NCI-H146 (cell line): ENCODE data around the gene DISC1.
"Not testable (repeated sequence)": the region's sequence is repeated elsewhere in the genome, so short reads cannot be mapped to it uniquely, and the experiment has no call there.

Experiments
- DNase-seq: peaks from one replicate; lab custom pipeline; 2025; lab: John Stamatoyannopoulos, UW

Gene DISC1

GRCh38 chr1:231701306-231701705 is 74.7 kb downstream of the DISC1 start:
- DNase-seq = no peak

DNA sequence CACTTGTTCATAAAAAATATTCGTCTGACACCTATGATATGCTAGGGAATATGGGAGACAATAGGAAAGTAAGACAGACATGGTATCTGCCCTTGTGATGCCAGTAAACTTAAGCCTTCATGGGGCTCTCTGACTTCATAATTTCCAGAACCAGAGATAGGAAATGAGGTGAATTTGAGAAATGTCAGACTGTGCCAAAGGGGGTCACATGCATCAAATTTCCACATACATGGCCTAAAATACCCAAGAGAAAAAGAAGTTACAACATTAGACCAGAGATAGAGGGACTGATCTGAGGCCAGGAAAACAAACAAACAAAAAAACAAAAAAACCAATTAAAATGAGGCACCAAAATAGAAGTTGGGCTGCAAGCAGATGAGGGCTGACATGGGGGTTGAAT is 75.7 kb downstream of the DISC1 start:
- DNase-seq = no peak

GRCh38 chr1:231702804-231703203 is 76.2 kb downstream of the DISC1 start:
- no peak for DNase-seq

DNA sequence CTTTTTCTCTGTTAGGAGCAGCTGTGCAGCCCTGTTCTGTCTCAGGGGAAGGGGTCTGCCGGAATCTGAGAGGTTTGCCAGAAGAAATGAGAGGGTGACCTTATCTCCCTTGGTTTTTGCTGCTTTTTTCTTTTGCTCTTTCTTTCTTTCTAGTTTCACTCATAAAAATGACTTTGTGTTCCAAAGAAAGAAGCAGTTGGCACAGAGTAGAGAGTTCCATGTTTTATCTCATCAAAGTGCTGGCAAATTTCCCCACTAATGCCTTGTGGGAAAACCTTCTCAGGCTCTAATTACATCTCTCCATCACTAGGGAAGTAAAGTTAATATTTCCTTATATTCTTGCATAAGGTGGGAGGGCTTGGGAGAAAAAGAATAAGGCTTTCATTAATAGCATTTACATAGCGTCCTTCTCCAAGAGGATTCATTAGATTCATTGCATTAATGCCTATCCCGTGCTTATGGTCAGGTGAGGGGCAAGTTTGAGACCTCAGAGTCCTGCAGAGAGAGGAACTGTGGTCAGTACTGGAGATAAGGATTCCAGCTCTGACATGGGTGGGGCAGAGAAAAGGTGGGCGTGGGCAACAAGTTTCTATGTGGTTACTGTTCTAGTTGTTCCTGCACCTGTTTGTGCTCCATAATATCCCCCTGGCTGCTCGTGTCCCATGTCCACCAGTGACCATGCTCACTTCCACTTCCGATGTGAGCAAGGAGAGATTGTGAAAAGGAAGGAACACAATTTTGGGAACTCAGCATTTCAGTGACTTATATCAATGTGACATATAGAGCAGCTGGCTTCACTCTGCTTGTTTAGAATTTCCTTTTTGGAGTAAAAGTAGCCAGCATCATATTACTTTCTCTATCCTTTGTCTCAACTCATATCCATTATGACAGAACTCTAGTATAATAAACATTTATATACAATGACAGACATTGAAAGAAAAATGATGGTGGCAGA is 79.5 kb downstream of the DISC1 start:
- DNase-seq = no peak

- DNase-seq = no peak
Observed at GRCh38 chr1:231706934-231707333, 80.3 kb downstream of the DISC1 start.

DNA sequence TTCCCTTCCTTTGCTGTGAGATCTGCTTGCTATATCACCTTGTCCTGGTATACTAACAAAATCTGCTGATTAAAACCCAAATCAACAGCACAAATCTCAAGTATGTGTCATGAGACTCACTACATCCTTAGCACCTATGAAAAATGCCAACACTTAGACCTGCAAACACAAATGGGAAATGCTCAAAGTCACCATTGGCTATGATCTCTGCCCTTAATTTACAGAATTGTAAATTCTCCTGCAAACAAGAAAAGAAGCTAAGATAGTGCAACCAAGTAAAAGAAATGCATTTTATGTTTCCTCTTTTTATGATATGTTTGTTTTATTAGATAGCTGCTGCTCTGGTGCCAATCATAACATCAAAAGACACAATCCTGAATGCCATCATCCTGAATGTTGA is 80.8 kb downstream of the DISC1 start:
- no peak for DNase-seq

- no peak for DNase-seq
Observed at GRCh38 chr1:231708394-231708793, 81.8 kb downstream of the DISC1 start.

- no peak for DNase-seq
Observed at GRCh38 chr1:231714440-231714839, 87.8 kb downstream of the DISC1 start.

- peak; percentile 62 for DNase-seq
Observed at GRCh38 chr1:231715816-231716722, 89.5 kb downstream of the DISC1 start.

DNA sequence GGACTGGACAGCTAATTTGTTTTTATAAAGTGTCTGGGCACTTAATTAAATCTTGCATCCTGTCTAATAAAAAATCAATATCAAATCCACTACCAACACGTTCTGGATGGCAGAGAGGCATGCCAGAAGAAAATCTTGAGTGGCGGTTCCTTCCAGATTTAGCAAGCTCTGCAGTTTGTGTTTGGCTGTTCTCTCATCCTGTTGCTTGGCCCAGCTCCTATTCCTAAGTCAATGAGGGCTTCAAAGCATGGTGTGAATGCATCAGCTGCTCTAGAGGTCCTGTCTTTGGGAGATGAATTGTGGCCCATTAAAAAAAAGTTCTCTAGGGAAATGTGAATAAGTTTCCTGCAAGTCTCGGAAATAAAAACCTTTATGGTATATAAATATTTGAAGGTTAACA is 90.3 kb downstream of the DISC1 start:
- no peak for DNase-seq

- DNase-seq = peak; percentile 18
Observed at GRCh38 chr1:231719485-231720183, 93.0 kb downstream of the DISC1 start.

DNA sequence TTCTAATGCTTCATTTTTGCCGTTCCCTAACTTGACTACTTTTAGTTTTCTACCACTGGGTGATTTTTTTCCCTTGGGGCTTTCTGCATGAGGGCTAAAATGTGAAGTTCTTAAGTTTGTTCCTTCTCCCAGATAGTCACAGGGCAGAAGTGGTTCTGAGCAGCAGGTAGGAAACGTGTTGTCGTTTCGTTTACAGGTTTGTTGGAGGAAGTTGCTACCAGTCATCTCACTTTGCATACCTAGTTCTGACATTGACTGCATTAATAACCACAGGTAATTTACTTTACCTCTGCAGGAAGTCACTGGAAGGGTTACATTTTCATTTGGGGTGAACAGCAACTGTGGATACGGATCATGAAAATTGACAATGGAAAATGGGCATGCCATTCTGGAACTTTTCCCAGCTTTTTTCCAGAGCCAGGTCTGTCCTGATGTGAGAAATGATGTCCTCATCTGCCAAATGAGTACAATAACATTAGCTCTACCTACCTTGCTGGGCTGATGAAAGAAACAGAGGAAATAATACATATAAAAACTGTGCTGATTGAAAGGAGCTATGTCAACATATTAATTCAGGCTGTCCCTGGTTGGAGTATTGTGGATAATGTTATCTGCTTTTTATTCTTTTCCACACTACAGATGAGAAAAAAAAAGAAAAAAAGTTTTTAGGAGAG is 94.2 kb downstream of the DISC1 start:
- DNase-seq = peak; percentile 56

- DNase-seq = no peak
Observed at GRCh38 chr1:231721436-231721835, 94.8 kb downstream of the DISC1 start.

DNA sequence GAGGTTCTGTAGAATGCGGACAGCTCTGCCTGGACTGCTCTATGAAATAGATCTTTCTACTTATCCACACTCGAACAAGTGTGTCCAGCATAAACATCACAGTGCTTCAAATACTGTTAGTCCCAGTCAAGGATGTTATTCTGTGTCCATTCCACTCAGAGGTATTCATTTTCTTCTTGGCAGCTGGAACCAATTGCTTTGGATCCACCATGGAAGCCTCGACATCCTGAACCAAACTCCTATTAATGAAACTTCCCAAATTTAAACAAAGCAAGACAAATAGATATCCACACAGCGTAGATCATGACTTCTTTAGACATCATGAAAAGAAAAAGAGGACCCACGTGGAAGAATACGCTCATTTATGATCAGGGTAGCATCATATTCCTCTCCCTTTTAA is 95.8 kb downstream of the DISC1 start:
- no peak for DNase-seq

GRCh38 chr1:231723146-231723545 is 96.6 kb downstream of the DISC1 start:
- no peak for DNase-seq

DNA sequence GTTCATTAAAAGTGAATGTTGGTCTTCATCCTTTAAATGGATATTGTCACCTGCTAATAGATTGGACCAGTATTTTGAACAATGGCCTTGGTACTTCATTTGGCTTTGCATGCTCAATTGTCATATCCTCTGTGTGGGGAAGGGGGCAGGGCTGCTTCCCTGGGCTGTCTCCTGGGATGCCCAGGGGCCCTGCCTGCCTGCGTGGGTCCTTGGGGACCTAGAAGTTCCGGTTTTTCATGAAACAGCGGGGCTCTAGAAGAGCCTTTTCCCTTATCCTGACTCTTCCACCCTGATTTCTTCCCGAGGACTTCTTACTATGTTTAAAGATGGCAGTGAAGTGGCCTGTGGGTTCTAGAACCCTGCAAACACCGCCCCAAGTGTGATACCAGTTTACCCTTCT is 97.5 kb downstream of the DISC1 start:
- no peak for DNase-seq

GRCh38 chr1:231724876-231725647 is 98.5 kb downstream of the DISC1 start:
- DNase-seq = peak; percentile 51

DNA sequence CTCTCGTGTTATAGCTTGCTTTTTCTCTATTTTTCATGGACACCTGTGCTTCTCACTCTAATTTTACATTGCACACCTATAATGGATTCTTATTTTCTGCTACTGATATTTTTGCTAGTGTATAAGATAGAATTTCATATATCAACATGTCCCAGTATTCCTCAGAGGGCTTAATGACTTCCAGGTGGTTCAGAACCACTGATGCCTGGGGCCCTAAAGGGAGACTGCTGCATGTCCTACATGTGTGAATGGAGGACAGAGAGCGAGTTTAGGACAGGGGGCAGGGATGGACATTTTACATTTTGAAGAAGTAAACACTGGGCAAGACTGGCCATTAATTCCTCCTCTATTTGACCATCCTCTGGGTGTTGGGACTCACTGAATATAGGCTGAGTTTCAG is 100.6 kb downstream of the DISC1 start:
- no peak for DNase-seq

DNA sequence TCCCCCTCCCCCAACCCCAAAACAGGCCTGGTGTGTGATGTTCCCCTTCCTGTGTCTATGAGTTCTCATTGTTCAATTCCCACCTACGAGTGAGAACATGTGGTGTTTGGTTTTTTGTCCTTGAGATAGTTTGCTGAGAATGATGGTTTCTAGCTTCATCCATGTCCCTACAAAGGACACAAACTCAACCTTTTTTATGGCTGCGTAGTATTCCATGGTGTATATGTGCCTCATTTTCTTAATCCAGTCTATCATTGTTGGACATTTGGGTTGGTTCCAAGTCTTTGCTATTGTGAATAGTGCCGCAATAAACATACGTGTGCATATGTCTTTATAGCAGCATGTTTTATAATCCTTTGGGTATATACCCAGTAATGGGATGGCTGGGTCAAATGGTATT is 102.4 kb downstream of the DISC1 start:
- not testable (repeated sequence) for DNase-seq

DNA sequence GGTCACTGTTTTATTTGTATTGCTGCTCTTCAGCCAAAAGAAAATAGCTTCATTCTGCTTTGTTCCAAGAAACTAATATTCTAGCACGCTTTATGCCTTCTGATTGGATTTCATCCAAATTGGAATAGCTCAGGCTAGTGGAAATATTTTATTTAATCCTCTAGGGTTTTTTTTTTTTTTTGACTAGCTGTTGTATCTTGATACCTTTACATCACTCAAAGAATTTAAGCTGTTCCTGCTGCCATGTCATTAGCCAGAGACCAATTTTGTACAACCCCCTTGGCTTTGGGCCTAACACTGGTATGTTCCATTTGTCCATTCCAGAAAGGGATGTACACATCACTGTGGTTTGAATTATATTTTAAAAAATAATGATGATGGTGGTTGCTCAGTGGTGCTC is 103.0 kb downstream of the DISC1 start:
- DNase-seq = no peak

GRCh38 chr1:231731268-231731667 is 104.7 kb downstream of the DISC1 start:
- peak; percentile 47 for DNase-seq
